Head of caudate nucleus (tissue), 42 donors: ENCODE measurements around the gene ABHD14A.

Source experiments
- DNase-seq, 42 donors: peaks; one replicate each; pipeline versions ENCODE4 v3.0.0 to v3.0.0-alpha.2; 2020 to 2021; ENCODE audit warnings: mixed read lengths in 7 of 42
- intact Hi-C: fragments of 100-400 bp; cut with DNase I; formaldehyde crosslinking; loops from one replicate; pipeline ENCODE4 v1.15.0; 2022

Gene ABHD14A

DNA sequence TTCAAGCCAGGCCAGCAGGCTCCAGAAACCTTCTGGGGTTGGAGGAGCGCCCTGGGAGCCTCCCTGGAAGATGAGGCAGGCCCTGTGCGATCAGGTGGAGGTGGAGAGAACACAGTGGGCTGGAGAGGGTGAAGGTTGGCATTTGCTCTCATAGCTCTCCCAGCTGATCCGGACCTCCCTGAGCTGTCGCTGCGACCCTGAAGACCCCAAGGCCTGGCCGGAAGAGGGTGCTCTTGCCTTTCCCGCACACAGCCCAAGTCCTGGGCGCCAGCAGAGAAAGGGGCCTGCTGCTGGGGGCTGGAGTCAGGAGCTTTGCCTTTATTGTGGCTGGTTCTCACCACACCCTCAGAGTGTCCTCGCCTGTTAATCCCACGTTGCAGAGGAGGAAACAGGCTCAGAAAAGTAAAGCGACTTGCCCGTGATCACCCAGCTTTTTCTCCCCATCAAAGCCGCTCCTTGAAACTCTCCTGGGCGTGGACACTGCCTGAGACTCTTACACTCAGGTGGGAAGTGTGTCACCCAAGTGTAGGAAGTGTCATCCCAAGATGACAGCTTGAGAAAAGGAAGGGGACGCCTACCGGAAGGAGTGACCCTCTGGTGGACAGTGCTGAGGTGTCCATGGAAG lies 29.4 kb downstream of the ABHD14A start:
- peak; percentile 46 to 91 (median 79) for DNase-seq
- intact Hi-C loops: loop anchor here (2.0 to 5.0 kb wide), 2 partner anchors 51 to 118 kb away; no protein-coding TSS in a partner anchor

DNA sequence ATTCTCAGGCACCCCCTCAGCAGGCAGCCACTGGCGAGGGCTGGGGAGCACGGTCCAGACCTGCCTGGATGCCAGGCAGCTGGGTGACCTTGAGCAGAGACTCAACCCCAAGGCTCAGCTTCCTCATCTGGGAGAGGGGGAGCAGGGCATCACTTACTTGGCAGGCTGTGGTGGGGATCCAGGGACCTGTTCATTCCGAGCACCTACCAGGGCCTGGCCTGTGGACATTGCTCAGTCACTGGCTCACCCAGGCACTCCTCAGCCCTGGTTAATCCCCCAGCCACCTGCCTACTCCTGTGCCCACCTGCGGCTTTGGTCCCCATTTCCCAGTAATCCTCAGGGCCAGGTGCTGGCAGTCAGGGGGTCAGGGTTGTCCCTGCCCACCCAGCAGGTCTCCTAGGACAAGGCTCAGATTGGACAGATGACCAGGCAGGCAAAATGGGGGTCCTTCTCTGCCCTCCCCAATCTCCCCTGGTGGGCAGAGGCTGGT lies 30.1 kb downstream of the ABHD14A start:
- intact Hi-C loops: loop anchor here (2.0 to 5.0 kb wide), 2 partner anchors 50 to 117 kb away; no protein-coding TSS in a partner anchor
- no peak for DNase-seq

- peak; percentile 51 to 92 (median 79) for DNase-seq
- intact Hi-C loops: loop anchor here (2.0 kb wide), 1 partner anchor 49 kb away; no protein-coding TSS in a partner anchor
These were observed 30.7 kb downstream of the ABHD14A start for GRCh38 chr3:52005571-52005986.

- intact Hi-C loops: no loop called here
- peak in 18 of 42 donors; percentile 32 to 75 (median 58) for DNase-seq
These were observed 31.4 kb downstream of the ABHD14A start for GRCh38 chr3:52006017-52006819.

DNA sequence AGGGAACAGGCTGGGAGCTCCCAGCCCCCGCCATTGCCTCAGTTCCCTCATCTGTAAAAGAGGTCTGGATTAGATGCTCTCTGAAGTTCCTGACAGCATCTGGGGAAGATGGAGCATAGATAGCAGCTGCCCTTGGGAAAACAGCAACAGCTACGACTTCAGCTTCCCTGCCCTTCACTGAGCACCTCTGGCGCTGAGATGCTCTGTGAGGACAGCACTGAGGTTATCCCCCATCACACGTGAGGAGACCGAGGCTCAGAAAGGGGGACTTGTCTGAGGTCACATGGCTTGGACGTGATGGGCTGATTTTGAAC lies 31.9 kb downstream of the ABHD14A start:
- intact Hi-C loops: no loop called here
- no peak for DNase-seq

- DNase-seq: peak in 15 of 42 donors; percentile 31 to 81 (median 54)
- intact Hi-C loops: no loop called here
These were observed 32.4 kb downstream of the ABHD14A start for GRCh38 chr3:52007291-52007690.

DNA sequence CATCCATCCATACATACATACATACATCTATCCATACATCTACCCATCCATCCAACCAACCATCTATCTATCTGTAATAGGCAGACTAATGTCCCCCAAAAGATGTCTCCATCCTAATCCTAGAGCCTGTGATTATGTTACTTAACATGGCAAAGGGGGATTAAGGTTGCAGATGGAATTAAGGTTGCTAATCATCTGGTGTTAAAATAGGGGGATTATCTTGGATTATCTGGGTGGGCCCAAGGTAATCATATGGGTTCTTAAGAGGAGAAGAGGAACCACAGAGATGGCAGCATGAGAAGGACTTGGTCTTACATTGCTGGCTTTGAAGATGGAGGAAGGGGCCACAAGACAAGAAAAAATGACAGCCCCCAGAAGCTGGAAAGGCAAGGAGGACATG lies 35.6 kb downstream of the ABHD14A start:
- no peak for DNase-seq
- intact Hi-C loops: no loop called here

DNA sequence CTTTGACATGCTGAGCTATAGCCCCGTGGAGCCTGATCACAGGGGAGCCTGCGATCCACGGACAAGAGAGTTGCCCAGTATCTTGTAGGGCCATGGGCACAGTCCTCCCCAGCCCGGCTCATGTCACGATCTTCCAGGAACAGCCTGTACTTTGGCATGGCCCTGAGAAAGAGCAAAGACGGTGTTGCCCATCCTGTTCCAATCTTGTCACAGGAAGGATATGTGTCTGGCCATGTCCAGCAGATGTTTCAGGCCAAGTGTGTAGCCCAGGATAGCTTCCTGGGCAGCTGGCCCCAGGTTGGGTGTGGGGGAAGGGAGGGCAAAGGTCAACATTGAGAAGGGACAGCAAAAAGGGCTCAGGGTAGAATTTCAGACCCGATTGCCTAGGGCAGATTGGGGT lies 37.8 kb downstream of the ABHD14A start:
- DNase-seq: no peak
- intact Hi-C loops: no loop called here

- intact Hi-C loops: no loop called here
- DNase-seq: no peak
These were observed 39.1 kb downstream of the ABHD14A start for GRCh38 chr3:52013802-52014598.

- DNase-seq: peak in 18 of 42 donors; percentile 38 to 79 (median 56)
- intact Hi-C loops: no loop called here
These were observed 39.7 kb downstream of the ABHD14A start for GRCh38 chr3:52014613-52015012.

DNA sequence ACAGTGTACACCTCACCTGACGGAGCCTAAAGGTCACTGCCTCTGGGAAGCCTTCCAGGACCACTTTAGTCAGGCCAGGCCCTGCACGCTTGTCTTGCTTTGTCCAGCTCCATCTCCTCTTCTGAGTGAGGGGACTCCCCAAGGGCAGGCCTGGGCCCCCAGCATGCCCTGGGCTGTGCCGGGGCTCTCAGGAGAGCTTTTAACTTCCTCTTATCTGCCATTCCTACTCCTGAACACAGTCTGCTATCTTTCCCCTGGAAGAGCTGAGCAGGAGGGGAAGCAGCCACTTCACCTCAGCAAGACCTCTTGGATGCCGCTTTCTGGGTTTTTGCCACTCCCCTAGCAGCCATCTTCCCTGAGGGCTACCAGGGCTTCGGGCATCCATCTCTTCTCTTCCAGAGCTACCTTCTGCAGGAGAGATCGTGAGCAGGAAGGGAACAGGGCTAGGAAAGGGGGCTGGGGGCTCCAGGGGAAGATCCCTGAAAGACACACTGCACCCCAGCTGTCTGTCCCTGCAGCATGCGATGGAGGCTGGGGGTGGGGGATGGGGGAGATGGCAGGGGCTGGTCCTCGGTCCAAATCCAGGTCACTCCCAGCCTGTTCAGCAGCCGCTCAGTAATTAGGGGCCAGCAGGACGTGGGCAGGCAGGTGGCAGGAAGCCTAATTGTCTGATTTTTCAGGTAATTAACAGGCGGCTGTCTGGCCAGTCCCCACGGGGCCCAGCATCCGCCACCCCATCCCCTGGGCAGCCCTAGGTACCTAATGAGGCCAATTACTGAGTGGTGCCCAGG lies 40.8 kb downstream of the ABHD14A start:
- intact Hi-C loops: no loop called here
- DNase-seq: no peak

GRCh38 chr3:52017586-52017985 lies 42.7 kb downstream of the ABHD14A start:
- intact Hi-C loops: no loop called here
- peak in 24 of 42 donors; percentile 46 to 88 (median 70) for DNase-seq

GRCh38 chr3:52018319-52019000 lies 43.6 kb downstream of the ABHD14A start:
- DNase-seq: peak in 3 of 42 donors; percentile 49
- intact Hi-C loops: no loop called here

- intact Hi-C loops: no loop called here
- DNase-seq: peak in 28 of 42 donors; percentile 43 to 82 (median 66)
These were observed 44.7 kb downstream of the ABHD14A start for GRCh38 chr3:52019352-52020080.

DNA sequence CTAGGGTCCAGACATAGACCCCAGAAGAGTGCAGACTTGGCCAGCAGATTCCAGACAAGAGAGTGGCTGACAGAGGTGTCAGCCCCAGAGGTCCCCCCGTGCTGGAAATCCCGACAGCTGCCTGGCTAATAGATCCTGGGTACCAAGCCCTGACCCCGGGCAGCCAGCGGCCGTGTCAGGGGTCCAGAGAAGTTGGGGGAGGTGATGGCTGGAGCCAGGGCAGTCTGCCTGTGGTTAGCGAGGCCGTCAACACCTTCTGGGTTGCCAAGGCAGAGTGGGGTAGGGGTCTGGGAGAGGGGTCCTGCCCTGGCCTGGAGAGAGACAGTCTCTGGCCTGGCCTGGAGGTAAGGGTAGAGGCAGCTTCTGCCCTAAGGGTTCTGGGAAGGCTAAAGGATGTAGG lies 45.9 kb downstream of the ABHD14A start:
- DNase-seq: no peak
- intact Hi-C loops: no loop called here

DNA sequence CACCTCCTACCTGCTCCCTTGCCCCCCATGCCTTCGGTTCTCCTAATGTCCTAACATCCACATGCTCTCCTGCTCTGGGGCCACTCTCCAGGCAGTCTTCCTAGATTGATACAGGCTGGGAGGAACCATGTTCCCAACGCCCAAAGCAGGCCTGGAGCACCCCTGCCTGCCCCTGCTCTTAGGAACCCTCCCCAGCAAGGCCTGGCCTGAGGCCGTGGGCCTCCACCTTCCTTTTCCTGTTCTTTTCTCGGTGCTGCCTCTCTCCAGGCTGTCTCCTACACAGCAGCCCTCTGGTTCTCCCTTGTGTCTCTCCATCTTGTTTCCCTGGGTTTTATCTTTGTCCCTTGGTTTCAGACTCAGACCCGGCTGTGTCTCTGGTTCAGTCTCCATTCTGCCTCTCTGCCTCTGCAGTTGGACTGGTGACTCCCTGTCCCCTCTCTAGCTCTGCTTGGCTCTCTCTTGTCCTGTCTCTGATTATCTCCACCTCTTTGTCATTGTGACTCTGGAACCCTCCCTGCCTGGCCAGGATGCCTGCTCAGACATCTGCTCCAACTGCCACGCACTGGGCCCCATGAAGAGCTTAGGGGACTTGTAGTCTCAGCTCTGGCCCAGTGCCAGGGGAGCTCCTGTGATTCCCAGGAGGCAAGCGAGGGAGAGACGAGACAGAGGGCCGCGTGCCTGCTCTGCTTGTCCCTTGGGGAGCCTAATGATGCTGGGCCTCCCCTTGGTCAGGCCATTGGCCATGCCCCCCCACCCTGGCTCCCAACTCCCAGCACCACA lies 46.8 kb downstream of the ABHD14A start:
- intact Hi-C loops: no loop called here
- peak in 1 of 42 donors; percentile 60 for DNase-seq
